Naive thymus-derived CD4-positive, alpha-beta T cell (primary cell): ENCODE results near the gene CSF1. TPM values are rescaled to one million over a fixed set of nuclear protein-coding genes. Genes with fewer than 3 reads are reported as not detected.

Source experiments
- ATAC-seq: fragments of 150-1000 bp; cut with Tn5 transposase; 2 replicates; pipeline ENCODE4 v1.10.0; 2021; ENCODE audit warnings: mild to moderate bottlenecking, moderate library complexity
- CTCF ChIA-PET: fragments of 350-600 bp; sonication (Branson Sonifier 250); formaldehyde crosslinking; loops from one replicate; lab custom pipeline; 2021; ENCODE audit warnings: antibody characterized with exemption; lab: Charles Lee
- POLR2A ChIA-PET: fragments of 350-600 bp; sonication (Branson Sonifier 250); formaldehyde crosslinking; loops from one replicate; lab custom pipeline; 2021; ENCODE audit warnings: antibody characterized with exemption, inconsistent platforms; lab: Charles Lee
- DNase-seq, 9 donors: peaks; one replicate each; pipeline versions ENCODE4 v3.0.0 to v3.0.0-alpha.2; 2020 to 2022; ENCODE audit warnings: mixed read lengths in 1 of 9
- H3K27ac ChIP-seq: one replicate; pipeline ENCODE4 v1.7.0; 2013; ENCODE audit warnings: mild to moderate bottlenecking, low read depth, low read length, moderate library complexity
- H3K27me3 ChIP-seq, 2 donors: one replicate each; pipeline ENCODE4 v1.7.0; 2013; ENCODE audit warnings: low read length in 2 of 2, mild to moderate bottlenecking in 2 of 2, moderate library complexity in 2 of 2; ENCODE audit not compliant: control insufficient read depth in 2 of 2, insufficient read depth in 2 of 2
- H3K36me3 ChIP-seq, 3 experiments: 1 replicate in 2 of 3; 2 replicates in 1 of 3; pipeline ENCODE4 v1.7.0; 2013; ENCODE audit warnings: low read length in 3 of 3, mild to moderate bottlenecking in 3 of 3, moderate library complexity in 1 of 3; ENCODE audit not compliant: insufficient read depth in 3 of 3, control insufficient read depth in 2 of 3
- H3K4me1 ChIP-seq, 2 donors: one replicate each; pipeline ENCODE4 v1.7.0; 2013; ENCODE audit warnings: low read length in 2 of 2, mild to moderate bottlenecking in 2 of 2, moderate library complexity in 1 of 2; ENCODE audit not compliant: control insufficient read depth in 2 of 2, insufficient read depth in 2 of 2
- H3K4me3 ChIP-seq: 2 replicates; pipeline ENCODE4 v1.7.0; 2013; ENCODE audit warnings: mild to moderate bottlenecking, low read length
- H3K9me3 ChIP-seq, 3 experiments: 1 replicate in 2 of 3; 2 replicates in 1 of 3; pipeline ENCODE4 v1.7.0; 2013; ENCODE audit warnings: low read length in 3 of 3; ENCODE audit not compliant: control insufficient read depth in 2 of 3
- H3K27ac Mint-ChIP-seq, 9 donors: one replicate each; pipeline ENCODE4 v1.8.0; 2020 to 2022; ENCODE audit warnings: mixed read lengths in 9 of 9, mild to moderate bottlenecking in 8 of 9, moderate library complexity in 5 of 9, inconsistent platforms in 2 of 9
- H3K27me3 Mint-ChIP-seq, 5 donors: one replicate each; pipeline ENCODE4 v1.8.0; 2021 to 2022; ENCODE audit warnings: mixed read lengths in 5 of 5, mild to moderate bottlenecking in 1 of 5
- H3K36me3 Mint-ChIP-seq, 5 donors: one replicate each; pipeline ENCODE4 v1.8.0; 2020 to 2022; ENCODE audit warnings: mixed read lengths in 5 of 5, mild to moderate bottlenecking in 3 of 5, inconsistent platforms in 1 of 5
- H3K4me1 Mint-ChIP-seq, 7 donors: one replicate each; pipeline ENCODE4 v1.8.0; 2020 to 2022; ENCODE audit warnings: mixed read lengths in 7 of 7, mild to moderate bottlenecking in 3 of 7, inconsistent platforms in 1 of 7
- H3K4me3 Mint-ChIP-seq, 10 donors: one replicate each; pipeline ENCODE4 v1.8.0; 2020 to 2022; ENCODE audit warnings: mild to moderate bottlenecking in 10 of 10, mixed read lengths in 10 of 10, moderate library complexity in 6 of 10, inconsistent platforms in 2 of 10
- H3K9me3 Mint-ChIP-seq, 11 donors: one replicate each; pipeline ENCODE4 v1.8.0; 2020 to 2022; ENCODE audit warnings: mixed read lengths in 11 of 11, mild to moderate bottlenecking in 4 of 11, inconsistent platforms in 1 of 11, moderate library complexity in 1 of 11
- intact Hi-C, 2 donors: fragments of 100-400 bp; cut with micrococcal nuclease; formaldehyde crosslinking; loops; one replicate each; pipeline ENCODE4 v1.15.1; 2023
- polyA plus RNA-seq, 2 donors: library from polyadenylated mRNA; unstranded; fragments of 300-500 nt; fragmentation: Illumina TruSeq; gene quantifications; one replicate each; pipeline ENCODE4 v1.2.3, GENCODE V29; 2021
- total RNA-seq, 6 experiments: library from RNA in 5 of 6; stranded (reverse) in 5 of 6; gene quantifications; 1 replicate in 5 of 6; 2 replicates in 1 of 6; pipeline ENCODE4 v1.2.3 and lab custom pipeline; 2021 to 2026

CSF1 gene
- total and polyA plus RNA-seq, 7 experiments from 2014 or later, result 0.94 to 125 (median 2.2) TPM

- Mint-ChIP-seq H3K27ac (peak overlapping the region in 1 of 9 donors; percentile 3), H3K4me1 (peaks cover 0 to 22% (median 4%) of the 10 kb centered on the region in 7 donors), H3K9me3 (no peaks in the 10 kb centered on the region), H3K36me3 (peaks cover 0 to 1% (median 0%) of the 10 kb centered on the region in 5 donors), H3K27me3 (peaks cover 0 to 3% (median 0%) of the 10 kb centered on the region in 5 donors), H3K4me3 (no peak overlapping the region)
- Histone ChIP-seq H3K27me3 (no peaks in the 10 kb centered on the region), H3K4me3 (no peak overlapping the region), H3K27ac (no peak overlapping the region), H3K4me1 (no peaks in the 10 kb centered on the region), H3K9me3 (no peaks in the 10 kb centered on the region), H3K36me3 (no peaks in the 10 kb centered on the region)
- intact Hi-C loops, result no loop called here
- DNase-seq, result no peak
- ATAC-seq, result no peak
- ChIA-PET CTCF (no interaction called here), POLR2A (no interaction called here)
Observed at GRCh38 chr1:109883248-109883955, 27.2 kb upstream of the CSF1 start.

GRCh38 chr1:109884242-109884891 lies 26.3 kb upstream of the CSF1 start:
- Histone ChIP-seq H3K4me1 (no peaks in the 10 kb centered on the region), H3K27ac (no peak overlapping the region), H3K36me3 (no peaks in the 10 kb centered on the region), H3K9me3 (no peaks in the 10 kb centered on the region), H3K4me3 (no peak overlapping the region), H3K27me3 (no peaks in the 10 kb centered on the region)
- H3K27me3 Mint-ChIP-seq, result no peaks in the 10 kb centered on the region
- peaks cover 0 to 1% (median 0%) of the 10 kb centered on the region in 5 donors for H3K36me3 Mint-ChIP-seq
- intact Hi-C loops, result no loop called here
- DNase-seq, result peak in 1 of 9 donors; percentile 21
- H3K27ac Mint-ChIP-seq, result peak overlapping the region in 1 of 9 donors; percentile 13
- no peaks in the 10 kb centered on the region for H3K9me3 Mint-ChIP-seq
- H3K4me1 Mint-ChIP-seq, result peaks cover 0 to 22% (median 4%) of the 10 kb centered on the region in 7 donors
- ATAC-seq, result no peak
- CTCF ChIA-PET, result no interaction called here
- POLR2A ChIA-PET, result no interaction called here
- H3K4me3 Mint-ChIP-seq, result no peak overlapping the region

GRCh38 chr1:109885589-109885988 lies 25.1 kb upstream of the CSF1 start:
- POLR2A ChIA-PET, result no interaction called here
- Histone ChIP-seq H3K9me3 (no peaks in the 10 kb centered on the region), H3K27ac (no peak overlapping the region), H3K4me1 (no peaks in the 10 kb centered on the region), H3K27me3 (no peaks in the 10 kb centered on the region), H3K36me3 (no peaks in the 10 kb centered on the region), H3K4me3 (no peak overlapping the region)
- DNase-seq, result no peak
- CTCF ChIA-PET, result no interaction called here
- Mint-ChIP-seq H3K4me3 (no peak overlapping the region), H3K36me3 (peaks cover 0 to 1% (median 0%) of the 10 kb centered on the region in 5 donors), H3K4me1 (peaks cover 0 to 23% (median 5%) of the 10 kb centered on the region in 7 donors), H3K9me3 (no peaks in the 10 kb centered on the region), H3K27ac (no peak overlapping the region), H3K27me3 (no peaks in the 10 kb centered on the region)
- intact Hi-C loops, result no loop called here
- ATAC-seq, result no peak

- no peaks in the 10 kb centered on the region for H3K36me3 ChIP-seq
- Mint-ChIP-seq H3K36me3 (peaks cover 0 to 1% (median 0%) of the 10 kb centered on the region in 5 donors), H3K27ac (no peak overlapping the region), H3K4me1 (peaks cover 0 to 29% (median 5%) of the 10 kb centered on the region in 7 donors), H3K9me3 (no peaks in the 10 kb centered on the region), H3K4me3 (no peak overlapping the region), H3K27me3 (no peaks in the 10 kb centered on the region)
- H3K9me3 ChIP-seq, result no peaks in the 10 kb centered on the region
- no peaks in the 10 kb centered on the region for H3K4me1 ChIP-seq
- intact Hi-C loops, result no loop called here
- ATAC-seq (peak; percentile 79), DNase-seq (no peak)
- ChIA-PET POLR2A (no interaction called here), CTCF (no interaction called here)
- H3K27me3 ChIP-seq, result no peaks in the 10 kb centered on the region
- no peak overlapping the region for H3K27ac ChIP-seq
- H3K4me3 ChIP-seq, result no peak overlapping the region
Observed at GRCh38 chr1:109886827-109887226, 23.8 kb upstream of the CSF1 start.

- Mint-ChIP-seq H3K9me3 (no peaks in the 10 kb centered on the region), H3K4me1 (peaks cover 0 to 29% (median 5%) of the 10 kb centered on the region in 7 donors), H3K27ac (no peak overlapping the region), H3K36me3 (peaks cover 0 to 1% (median 0%) of the 10 kb centered on the region in 5 donors), H3K4me3 (no peak overlapping the region), H3K27me3 (no peaks in the 10 kb centered on the region)
- Histone ChIP-seq H3K4me3 (no peak overlapping the region), H3K4me1 (no peaks in the 10 kb centered on the region), H3K9me3 (no peaks in the 10 kb centered on the region), H3K27me3 (no peaks in the 10 kb centered on the region), H3K27ac (no peak overlapping the region), H3K36me3 (no peaks in the 10 kb centered on the region)
- ChIA-PET CTCF (no interaction called here), POLR2A (no interaction called here)
- intact Hi-C loops, result no loop called here
- ATAC-seq (no peak), DNase-seq (no peak)
Observed at GRCh38 chr1:109887271-109887670, 23.4 kb upstream of the CSF1 start.

- DNase-seq (no peak), ATAC-seq (peak; percentile 45)
- intact Hi-C loops, result no loop called here
- Mint-ChIP-seq H3K27me3 (no peaks in the 10 kb centered on the region), H3K4me3 (no peak overlapping the region), H3K36me3 (peaks cover 0 to 1% (median 0%) of the 10 kb centered on the region in 5 donors), H3K4me1 (peaks cover 0 to 31% (median 5%) of the 10 kb centered on the region in 7 donors), H3K9me3 (no peaks in the 10 kb centered on the region), H3K27ac (no peak overlapping the region)
- ChIA-PET POLR2A (no interaction called here), CTCF (no interaction called here)
- Histone ChIP-seq H3K27me3 (no peaks in the 10 kb centered on the region), H3K27ac (no peak overlapping the region), H3K4me3 (no peak overlapping the region), H3K4me1 (no peaks in the 10 kb centered on the region), H3K36me3 (no peaks in the 10 kb centered on the region), H3K9me3 (no peaks in the 10 kb centered on the region)
Observed at GRCh38 chr1:109887884-109888283, 22.8 kb upstream of the CSF1 start.
